Right hindlimb (tissue), 1 donor: ENCODE measurements around the gene GPS1.
A peak's percentile ranks its signal among the peaks of the same experiment; 100 is the strongest.

Source experiments
- DNase-seq: peaks from one replicate; pipeline ENCODE4 v3.0.0-alpha.2; 2018

GPS1 gene

DNA sequence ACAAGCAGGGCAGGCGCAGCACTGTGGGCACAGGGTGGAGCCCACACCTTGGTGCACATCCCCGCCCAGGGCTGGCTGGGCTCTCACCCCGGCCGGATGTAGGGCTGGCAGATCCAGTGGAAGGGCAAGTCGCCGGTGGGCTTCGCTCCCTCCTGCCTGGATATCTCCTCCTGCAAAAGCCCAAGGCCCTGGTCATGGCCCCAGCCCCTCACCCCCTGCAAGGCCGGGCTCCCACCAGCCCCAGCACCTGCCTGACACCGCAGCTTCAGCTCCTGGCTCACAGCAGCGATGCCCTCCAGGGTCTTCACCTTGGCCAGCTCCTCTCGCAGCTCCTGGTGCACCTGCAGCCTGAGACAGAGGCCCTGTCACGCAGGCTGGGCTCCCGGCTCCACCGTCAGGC is 8.9 kb downstream of the GPS1 start:
- DNase-seq, result no peak

DNA sequence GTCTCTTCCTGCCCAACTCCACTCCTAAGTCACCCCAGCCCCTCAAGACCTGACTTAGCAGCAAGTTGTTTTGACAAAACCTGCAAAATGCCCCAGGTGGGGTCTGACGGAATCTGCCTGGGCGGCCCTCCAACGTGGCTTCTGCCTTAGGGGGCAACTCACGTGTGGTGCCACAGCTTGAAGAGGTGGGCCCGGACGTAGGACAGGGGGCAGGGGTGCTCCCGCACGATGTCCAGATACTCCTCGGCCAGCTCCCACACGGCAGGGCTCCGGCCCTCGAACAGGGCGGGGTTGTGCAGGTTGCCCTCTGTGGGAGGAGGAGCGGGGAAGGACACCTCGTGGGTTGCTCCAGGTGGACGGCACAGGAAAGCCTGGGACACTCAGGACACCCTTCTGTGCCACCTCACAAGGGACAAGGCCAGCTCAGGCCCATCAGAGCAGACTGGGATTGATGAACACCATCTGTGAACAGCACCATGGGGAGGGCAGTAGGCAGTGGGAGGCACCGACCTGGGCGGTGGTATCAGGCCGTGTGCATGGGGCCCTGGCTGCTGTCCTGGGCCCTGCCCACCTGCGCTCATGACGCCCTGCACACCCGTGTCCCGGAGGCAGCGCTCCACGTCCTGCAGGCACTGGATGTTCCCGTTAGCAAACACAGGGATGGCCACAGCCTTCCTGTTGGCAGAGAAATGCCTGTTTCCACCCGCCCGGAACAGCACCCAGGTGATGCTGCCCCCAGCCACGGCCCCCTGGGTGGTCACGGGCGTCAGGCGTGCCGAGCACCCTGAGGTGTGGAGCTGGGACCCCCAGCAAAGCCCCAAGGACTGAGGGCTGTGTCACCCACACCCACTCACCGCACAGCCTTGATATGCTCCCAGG is 9.6 kb downstream of the GPS1 start:
- no peak for DNase-seq

GRCh38 chr17:82062076-82062983 is 10.6 kb downstream of the GPS1 start:
- no peak for DNase-seq

DNA sequence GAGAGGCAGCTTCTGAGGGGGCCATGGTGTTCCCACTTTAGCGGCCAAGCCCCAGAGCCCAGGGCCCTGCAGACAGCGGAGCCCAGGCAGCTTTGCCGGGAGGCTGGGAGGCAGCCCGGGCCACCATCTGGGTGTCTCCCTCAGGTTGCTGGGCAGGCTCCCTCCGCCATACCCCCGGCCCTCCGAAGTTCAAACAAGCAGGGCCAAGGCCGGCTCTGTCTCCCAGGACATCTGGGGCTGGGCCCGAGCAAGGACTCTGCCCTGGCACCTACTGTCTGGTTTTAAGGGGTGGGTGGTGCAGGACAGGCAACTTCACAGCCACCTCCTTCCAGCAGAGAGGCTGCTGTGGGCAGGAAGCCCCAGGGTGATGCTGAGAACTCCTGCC is 11.3 kb downstream of the GPS1 start:
- DNase-seq, result no peak

DNA sequence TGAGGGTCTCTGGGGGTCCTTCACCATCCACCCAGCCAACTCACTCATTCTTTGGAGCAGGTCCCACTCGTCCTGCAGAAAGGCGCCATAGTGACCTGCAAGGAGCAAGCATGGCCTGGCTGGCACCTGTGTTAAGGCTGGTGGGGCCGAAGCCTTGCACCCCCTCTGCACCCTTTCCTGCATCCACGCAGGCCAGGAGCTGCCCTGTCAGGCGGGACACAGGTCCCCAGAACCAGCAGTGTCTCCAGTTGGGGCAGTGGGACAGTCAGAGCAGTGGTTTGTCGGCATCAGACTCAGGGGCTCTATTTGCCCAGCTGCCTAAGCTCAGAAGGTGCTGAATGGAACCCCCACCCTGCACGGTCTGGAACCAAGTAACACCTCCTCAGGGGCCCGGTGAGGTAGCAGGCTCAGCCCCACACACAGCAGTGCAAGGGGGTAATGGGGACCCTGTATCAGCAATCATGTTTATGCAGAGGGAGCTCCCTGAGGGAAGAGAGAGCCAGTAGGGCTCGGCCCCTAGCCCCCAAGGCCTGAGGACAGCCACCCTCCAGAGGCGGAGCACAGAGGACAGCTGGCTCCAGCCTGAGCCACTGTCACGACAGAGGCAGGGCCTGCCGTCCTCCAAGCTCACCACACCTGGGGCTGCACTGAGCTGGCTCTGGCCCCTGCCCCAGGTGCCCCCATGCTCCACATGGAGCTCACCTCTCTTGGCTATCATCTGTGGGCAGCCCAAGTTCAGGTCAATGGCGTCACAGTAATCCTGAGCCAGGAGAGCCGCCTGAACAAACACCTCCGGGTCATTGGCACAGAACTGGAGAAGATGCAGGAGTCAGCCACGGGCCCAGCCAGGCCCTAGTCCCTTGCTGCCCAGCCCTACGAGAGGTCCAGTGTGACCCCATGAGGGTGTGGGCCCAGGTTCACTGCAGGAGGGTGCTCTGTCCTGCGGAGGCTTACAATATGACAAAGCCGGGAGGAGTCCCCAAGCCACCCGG is 12.0 kb downstream of the GPS1 start:
- no peak for DNase-seq

DNA sequence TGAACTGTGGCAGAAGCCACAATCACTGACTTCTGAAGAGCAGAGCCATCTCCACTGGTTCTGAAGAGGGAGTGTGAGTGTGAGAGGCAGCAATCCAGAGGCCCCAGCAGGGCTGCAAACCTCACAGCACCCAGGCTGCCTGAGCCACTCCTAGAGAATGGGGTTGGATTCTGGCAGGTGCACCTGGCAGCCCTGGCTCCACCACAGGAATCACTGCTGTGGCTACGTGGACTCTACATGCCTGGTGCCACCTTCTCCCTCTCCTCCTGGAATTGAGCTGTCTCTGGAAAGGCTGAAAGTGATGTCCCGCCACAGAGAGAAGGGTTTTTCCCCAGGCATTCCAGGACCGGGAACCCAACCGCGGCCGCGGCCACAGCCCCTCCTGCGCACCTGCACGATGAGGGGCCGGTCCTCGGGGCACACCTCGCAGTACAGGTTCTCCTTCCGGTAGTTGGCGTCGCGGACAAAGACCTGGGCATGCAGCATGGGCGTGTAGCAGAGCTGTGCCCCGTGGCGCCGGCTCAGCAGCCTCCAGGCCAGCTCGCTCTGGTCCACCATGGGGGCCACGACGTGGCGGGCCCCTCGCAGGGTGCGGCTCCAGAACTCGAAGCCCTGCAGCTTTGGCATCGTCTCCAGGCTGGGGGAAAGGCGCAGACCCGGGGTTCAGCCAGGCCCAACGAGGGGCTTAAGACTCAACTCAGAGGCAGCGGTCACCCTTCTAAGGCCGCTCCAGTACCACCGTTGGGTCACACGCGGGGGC is 12.9 kb downstream of the GPS1 start:
- no peak for DNase-seq

DNA sequence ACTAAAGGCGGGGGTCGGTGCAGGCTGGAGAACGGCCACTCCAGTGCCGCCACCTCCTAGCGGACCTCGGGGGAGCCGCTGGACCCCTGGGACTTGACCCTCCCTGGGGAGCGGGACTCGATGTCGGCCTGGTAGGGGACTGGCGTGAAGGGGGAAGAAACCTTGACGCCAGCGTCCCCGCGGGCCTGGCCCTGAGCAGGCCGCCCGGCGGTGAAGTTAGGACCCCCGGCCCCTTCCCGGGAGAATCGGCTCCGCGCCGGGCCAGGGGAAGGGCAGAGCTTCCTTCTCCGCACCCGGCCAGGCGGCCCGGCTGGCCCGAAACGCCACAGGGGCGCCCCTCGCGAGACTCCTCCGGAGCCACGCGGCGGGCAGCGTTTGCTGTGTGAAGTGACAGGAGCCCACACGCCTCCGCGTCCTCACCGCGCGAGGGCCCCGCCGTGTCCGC is 13.5 kb downstream of the GPS1 start:
- no peak for DNase-seq

DNA sequence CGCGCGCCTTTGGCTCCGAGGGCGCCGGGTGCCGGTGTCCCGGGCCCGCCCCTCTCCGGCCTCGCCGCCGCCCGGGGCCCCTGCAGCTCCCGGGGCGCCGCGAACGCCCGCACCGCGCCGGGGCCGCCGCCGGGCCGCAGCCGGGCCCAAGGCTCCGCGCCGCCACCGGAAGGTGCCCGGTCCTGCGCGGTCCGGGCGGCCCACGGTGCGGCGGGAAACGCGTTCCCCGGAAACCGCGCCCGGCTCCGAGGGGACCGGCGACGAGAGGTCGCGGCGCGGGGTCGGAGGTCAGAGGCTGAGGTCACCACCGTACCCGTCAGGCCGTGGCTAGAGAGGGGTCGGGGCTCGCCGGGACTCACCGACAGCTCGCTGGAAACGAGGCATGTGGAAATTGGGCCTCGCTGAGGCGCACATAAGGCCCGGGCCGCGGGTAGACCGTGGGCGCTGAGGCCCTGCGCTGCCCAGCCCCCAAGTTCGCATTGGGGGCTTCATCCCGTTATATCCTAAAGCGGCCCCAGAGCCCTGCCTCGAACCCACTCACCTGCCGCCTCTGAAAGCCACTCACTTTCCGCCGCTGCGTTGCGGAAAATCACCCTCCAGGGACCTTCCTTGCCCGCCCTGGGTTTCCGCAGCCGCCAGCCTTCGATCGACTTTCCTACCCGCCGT is 14.1 kb downstream of the GPS1 start, which contains the start of gene DUS1L:
DUS1L (minus strand) TSS at position 167 of the 666 bp plus-strand sequence. CDS start 745 bp downstream, outside the sequence.
- peak; percentile 66 for DNase-seq

- DNase-seq, result no peak
These were observed 18.9 kb downstream of the GPS1 start for GRCh38 chr17:82070611-82071010.

DNA sequence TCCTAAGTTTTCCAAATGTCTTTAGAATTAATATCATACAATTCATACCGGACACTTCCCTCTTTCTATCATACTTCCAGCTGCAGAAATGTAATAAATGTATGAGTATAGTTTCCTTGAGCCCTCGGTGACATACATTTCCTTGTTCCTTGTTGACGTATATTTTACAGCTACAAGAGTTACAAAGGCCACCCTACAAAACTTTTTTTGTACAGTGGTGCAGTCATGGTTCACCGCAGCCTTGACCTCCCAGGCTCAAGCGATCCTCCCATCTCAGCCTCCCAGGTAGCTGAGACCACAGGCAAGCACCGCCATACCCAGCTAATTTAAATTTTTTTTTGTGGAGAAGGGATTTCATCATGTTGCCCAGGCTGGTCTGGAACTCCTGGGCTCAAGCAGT is 21.1 kb downstream of the GPS1 start:
- DNase-seq, result no peak

GRCh38 chr17:82073446-82073845 is 21.7 kb downstream of the GPS1 start:
- no peak for DNase-seq

DNA sequence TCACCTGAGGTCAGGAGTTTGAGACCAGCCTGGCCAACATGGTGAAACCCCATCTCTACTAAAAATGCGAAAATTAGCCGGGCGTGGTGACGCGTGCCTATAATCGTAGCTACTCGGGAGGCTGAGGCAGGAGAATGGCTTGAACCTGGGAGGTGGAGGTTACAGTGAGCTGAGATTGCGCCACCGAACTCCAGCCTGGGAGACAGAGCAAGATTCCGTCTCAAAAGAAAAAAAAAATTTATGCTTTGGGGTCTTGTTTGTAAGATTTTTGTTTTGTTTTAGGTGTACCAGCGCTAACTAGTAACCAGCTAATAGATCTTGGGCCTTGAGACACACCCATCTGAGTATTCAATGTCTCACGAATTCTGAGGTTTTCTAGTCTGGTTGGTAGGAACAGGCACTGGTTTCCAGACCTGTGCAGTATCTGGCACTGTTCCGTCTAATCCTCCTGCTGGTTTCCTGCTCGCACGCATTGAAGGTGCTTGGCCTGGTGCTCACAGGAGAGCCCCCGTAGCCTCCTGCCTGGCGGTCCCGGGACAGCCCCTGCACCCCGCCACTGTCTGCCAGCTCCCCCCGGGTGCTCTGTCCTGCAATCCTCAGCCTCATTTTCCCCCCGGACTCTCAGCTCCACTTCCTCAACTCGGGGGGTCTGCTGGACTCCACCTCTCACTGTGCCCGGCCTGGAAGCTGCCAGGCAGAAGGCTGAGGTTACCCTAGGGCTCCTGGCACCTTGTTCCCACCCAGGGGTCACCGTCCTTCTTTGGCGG is 24.5 kb downstream of the GPS1 start:
- DNase-seq, result no peak

GRCh38 chr17:82076785-82077591 is 25.3 kb downstream of the GPS1 start:
- no peak for DNase-seq

DNA sequence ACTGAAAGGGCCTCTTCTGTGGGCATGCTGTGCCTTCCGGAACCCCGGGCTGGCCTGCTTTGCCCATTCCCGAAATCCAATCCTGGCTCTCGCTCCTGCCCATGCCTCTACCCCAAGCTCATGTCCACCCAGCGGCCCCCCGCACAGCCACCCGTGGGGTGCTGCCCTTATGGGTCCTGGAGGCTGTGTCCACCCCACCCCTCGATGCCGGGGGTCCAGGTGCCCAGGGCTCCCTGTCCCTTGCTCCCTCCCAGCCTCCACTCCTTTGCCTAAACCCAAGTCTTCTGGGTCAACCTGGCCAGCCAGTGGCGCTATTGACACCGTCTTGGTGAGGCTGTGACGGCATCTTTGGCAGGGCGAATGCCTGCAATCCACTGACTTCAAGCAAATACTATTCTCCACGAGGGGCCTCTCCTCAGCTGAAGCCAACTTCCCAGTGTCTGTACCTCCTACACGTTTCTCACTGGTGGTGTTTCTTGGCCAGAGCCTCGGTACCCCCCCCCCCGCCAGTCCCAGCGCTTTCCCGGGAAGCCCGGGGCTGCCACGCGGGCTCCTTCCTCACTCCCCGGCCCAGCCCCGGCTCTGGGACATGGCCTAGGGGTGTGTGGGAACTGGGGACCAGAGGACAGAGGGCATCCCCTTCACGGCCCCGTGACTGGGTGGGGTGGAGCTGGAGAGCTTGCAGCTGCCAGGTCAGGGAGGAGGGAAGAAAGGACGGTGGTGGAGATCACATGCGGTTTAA is 26.1 kb downstream of the GPS1 start:
- DNase-seq, result peak; percentile 65

DNA sequence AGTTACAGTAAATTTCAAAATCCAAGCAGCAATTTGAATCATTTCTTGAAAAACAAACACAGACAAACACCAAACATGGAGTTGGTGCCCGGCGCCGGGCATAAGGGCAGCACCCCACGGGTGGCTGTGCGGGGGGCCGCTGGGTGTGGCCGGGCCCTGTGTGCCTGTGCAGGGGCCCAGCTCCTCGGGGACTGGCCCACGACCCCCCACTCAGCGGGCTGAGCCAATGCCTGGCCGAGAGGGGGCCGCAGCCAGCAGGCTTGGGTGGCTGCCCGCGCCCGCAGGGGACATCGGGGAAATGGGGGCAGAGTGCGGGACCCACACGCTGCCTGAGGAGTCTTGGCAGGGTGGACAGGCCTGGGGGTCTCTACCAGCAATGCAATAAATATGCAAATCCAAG is 26.7 kb downstream of the GPS1 start:
- DNase-seq, result no peak

- DNase-seq, result no peak
These were observed 27.4 kb downstream of the GPS1 start for GRCh38 chr17:82079001-82079677.

GRCh38 chr17:82080048-82080788 is 28.5 kb downstream of the GPS1 start:
- no peak for DNase-seq
